ENCODE results near the gene ING5.

DNA sequence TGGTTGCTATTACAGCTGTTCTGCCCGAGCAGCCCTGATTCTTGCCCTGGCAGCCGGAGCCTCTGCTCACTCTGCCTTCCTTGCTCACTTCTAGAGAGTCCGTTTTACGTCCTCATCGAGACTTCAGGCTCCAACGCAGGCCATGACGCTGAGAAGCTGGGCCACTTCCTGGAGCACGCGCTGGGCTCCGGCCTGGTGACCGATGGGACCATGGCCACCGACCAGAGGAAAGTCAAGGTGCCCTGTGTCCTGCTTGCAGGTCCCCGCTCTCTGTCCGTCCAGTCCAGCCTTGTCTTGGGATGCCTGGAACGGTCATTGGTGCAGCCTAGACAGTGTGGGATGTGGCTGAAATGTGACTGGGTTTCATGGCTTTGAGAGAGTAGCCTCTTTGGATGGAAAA, 49.3 kb downstream of the ING5 start:
- TF ChIP-seq POLR2A (IDR thresholded peaks at IDR 0.05; ENCODE audit: extremely low read depth, insufficient read length) (no peak), CTCF (IDR thresholded peaks at IDR 0.05; ENCODE audit: low read depth, low read length) (no peak), MYC (IDR thresholded peaks at IDR 0.05; ENCODE audit: low read depth, low read length) (no peak)
- TF ChIP-seq, protein P1, sequence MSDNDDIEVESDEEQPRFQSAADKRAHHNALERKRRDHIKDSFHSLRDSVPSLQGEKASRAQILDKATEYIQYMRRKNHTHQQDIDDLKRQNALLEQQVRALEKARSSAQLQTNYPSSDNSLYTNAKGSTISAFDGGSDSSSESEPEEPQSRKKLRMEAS (IDR thresholded peaks at IDR 0.05; ENCODE audit: low read depth, low read length): no peak

Data from NB4 (cell line).